ENCODE results near the gene PIGS.
"Not testable (repeated sequence)": the region's sequence is repeated elsewhere in the genome, so short reads cannot be mapped to it uniquely, and the experiment has no call there.

PIGS gene

GRCh38 chr17:28571361-28572122, at the start of gene PIGS:
TSS of gene PIGS (minus strand) at chr17:28571524. CDS start at chr17:28571496, 28 bp downstream.
- peak; percentile 91 for DNase-seq

DNA sequence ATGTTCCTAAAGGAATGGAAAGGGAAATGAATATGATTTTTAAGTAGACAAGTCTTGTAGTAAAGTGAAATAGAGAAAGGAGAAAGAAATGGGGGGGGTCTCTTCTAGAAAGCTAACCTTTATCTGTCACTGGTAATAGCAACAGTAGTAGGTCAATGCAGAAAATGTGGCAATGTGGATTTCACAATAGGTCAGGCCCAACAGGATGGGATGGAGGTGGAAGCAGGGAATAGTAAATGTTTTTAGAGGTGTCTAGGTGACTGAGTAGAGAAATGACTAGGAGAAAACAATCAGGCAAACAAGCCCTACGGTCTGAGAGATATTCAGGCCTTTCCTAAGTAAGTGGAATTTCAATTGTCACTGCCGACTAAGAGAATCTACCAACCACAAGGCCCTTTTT, 48.7 kb upstream of the PIGS start:
- no peak for DNase-seq

- DNase-seq = no peak
Observed at GRCh38 chr17:28618464-28618863, 47.1 kb upstream of the PIGS start.

DNA sequence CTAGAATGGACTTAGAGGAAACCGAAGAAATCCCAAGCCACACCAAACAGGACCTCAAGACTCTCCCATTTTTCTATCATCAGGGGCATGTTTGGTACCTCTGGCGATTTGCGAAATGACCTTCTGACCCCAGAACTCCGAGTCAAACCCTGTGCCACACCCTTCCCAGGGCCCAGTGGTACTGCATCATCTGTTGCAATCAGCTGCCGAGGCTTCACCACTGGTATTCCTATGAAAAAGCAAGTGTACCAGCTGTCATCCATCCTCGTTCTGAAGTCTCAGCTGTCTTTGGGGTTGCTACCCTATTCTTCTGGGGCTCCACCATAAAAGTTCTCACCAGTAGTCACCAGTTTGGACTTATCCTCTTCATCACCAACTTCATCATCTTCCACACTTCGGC, 45.0 kb upstream of the PIGS start:
- no peak for DNase-seq

DNA sequence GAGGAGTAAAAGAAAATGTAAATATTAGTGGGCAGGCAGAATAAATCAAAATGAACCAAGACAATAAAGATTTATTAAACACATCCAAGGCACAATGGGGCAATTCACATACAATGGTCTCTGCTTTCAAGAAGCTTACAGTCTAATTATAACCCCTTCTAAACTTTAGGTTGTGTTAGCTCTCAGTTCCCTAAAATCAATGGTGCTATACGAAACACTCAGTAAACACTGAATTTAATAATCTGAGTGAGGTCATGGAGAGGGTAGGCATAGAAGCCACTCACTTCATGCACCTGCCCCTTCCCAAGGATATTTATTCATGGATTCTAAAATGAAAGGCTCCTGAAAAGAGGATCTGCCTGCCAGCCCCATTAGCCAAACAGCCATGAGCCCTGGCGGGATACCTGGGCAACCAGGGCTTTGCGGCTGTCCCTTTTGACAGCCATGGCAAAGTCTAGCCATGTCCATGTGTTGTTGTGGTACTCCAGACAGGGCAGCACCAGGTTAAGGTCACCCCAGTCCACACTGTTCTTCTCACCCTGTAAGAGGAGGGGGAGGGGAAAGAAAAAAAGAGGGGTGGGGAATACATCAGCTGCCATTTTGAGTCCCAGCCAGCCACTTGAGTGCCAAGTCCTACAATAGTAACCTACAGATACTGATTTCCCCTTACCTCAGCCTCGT, 44.1 kb upstream of the PIGS start:
- no peak for DNase-seq

DNA sequence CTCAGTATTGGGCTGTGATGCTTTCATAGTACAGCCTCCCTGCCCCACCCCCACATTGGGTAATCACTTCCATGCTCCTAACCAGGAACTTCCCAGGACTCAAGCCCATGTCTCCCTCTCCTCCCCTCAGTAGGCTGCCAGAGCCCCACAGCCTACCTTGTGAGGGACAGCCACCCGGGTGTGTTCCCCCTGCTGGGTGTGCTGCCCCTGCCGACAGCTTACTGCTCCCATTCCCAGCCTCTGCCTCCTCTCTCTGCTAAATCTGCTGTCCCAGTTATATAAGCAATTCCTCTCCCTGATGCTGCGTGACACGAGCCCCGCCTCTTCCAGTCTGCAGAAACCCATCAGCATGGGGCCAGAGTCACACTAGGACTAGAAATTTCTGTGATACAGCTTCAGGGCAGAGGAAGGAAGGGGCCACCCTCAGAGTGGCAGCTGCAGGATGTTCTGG, 42.6 kb upstream of the PIGS start, which contains the start of gene RSKR:
Gene RSKR (minus strand): TSS at position 255 of the 451 bp plus-strand sequence. CDS start 24 bp downstream, at position 231.
- no peak for DNase-seq

- DNase-seq = peak; percentile 20
Observed at GRCh38 chr17:28612936-28613872, 41.9 kb upstream of the PIGS start.

DNA sequence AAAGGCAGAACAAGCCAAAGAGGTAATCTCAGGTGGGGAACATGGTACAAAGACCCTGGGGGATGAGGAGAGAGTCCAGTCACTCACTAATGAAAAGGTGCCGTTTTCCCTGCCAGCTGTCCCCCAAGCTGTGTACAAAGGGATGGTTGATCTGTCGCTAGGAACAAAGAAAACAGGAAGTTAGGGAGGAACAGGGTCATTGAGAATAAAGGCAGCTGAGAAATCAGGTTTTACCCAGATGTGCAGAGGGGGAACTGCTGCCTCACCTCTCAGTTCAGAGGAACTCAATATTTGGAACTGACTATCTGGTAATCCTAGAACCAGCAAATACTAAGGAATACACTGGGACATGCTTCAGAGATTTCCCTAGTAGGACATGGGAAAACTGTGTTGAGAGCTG, 41.2 kb upstream of the PIGS start:
- DNase-seq = no peak

GRCh38 chr17:28610376-28610775, 39.1 kb upstream of the PIGS start:
- DNase-seq = no peak

DNA sequence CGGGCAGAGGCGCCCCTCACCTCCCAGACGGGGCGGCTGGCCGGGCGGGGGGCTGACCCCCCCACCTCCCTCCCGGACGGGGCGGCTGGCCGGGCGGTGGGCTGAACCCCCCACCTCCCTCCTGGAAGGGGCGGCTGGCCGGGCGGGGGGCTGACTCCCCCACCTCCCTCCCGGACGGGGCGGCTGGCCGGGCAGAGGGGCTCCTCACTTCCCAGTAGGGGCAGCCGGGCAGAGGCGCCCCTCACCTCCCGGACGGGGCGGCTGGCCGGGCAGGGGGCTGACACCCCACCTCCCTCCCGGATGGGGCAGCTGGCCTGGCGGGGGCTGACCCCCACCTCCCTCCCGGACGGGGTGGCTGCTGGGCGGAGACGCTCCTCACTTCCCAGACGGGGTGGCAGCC, 32.7 kb upstream of the PIGS start:
- not testable (repeated sequence) for DNase-seq

DNA sequence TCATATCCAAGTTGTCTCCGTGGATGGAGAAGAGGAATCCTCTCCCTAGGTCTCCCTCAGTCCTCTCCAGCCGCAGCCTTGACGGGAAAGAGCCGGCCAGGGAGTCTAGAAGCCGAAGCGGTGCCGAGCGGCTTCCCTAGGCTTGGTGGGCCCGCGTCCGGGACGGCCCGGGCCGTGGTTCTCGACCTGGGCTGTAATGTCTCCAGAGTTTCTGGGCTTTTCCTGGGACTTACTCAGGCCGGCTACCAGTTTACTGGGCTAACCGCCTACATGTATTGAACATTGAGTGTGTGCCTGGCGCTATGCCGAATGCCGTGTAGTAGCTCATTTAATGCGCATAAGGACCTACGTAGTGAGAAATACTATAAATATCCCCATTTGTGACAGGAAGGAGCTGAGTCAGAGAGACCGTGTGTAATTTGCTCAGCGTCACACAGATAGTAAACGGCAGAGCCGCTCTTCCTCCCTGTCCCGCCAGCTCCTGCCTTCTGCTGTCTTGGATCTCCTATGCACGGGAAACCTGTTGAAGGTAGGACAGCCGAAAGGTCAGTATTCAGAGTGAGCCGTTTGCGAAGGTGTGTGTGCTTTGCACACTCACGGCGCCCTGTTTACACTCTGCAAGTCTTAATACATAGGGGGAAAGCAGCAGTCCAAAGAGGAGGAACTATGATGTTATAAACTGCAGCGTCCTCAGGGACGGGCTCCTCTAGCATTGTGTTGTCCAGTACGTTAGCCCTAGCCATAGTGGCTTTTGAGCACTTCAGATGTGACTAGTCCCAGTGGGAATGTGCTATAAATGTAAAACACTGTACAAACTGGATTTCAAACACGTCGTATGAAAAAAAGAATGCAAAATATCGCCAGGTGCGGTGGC, 28.2 kb upstream of the PIGS start:
- peak; percentile 66 for DNase-seq

- DNase-seq = peak; percentile 92
Observed at GRCh38 chr17:28598799-28599310, 27.5 kb upstream of the PIGS start, which contains the start of gene SPAG5. TSS of gene SPAG5 (minus strand) at chr17:28599025. CDS start at chr17:28598946, 79 bp downstream.

- DNase-seq = no peak
Observed at GRCh38 chr17:28598389-28598788, 27.1 kb upstream of the PIGS start.

DNA sequence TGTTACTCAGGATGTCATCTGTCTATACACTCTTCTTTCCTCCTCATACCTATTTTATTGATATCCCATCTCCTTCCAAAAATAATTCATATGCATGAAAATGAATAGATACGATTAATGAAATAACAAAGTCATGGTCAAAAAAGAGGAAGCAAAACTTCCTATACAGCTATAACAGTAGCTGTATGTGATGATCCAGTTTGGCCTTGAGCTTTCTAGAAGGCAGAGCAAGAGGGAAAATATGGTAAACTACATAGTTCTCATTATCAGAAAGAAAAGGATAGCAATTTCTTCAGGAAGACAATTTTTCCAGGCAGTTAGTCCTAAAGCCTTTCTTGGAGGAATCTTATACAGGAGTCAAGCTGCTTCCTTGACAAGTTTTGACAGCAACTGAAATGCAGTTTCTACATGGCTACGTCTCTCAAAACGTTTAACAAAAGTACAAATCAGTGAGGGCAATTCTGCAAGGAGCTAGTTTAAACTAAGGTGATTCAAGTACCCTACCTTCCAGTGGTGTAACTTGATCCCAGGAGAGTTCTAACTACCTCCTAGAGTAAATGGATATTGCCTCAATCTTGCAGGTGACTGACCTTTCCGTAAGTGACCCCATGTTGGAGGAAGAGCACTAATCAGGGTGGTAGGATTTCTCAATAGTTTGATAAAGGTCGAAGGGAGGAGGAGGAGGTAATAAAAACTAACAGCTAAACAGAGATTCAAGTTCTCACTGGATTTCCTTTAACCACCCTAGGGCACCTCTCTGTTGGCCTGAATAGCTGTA, 26.5 kb upstream of the PIGS start:
- DNase-seq = no peak

DNA sequence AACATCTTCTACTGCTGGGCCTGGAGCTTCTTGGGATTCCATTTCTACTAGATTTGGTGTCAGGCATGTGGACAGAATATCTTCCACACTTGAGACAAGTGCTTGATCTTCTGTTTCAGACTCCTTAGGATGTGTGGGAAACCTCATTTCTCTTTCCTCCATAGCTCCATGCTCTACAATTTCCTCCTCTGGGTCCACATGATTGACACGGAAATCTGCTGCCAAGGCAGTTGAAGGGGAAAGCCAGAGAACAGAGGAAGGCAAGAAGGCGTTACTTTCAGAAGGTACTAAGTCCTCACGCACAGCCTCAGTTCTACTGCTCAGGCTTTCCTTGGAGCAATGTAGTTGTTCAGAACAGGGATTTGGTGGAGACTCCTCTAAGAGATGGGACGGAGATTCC, 20.9 kb upstream of the PIGS start:
- DNase-seq = no peak

- DNase-seq = no peak
Observed at GRCh38 chr17:28585851-28586250, 14.5 kb upstream of the PIGS start.

DNA sequence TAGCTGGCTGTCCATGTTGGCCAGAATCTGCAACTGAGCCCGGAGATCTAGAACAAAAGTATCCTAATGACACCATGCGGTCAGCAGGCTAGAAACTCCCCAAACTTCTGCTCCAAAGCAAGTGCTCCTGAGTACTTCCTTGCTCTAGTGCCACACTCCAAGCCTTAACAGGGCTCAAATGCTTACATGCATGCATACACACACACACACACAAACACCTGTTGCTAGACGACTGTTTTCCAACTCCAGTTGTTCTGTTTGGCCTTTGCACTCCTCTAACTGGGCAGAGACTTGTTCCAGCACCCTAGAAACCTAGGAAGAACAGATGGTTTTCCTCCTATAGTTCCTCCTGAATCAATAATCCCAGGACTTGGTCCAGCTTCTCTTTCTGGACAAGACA, 13.1 kb upstream of the PIGS start:
- DNase-seq = no peak

GRCh38 chr17:28582513-28582912, 11.2 kb upstream of the PIGS start:
- no peak for DNase-seq

DNA sequence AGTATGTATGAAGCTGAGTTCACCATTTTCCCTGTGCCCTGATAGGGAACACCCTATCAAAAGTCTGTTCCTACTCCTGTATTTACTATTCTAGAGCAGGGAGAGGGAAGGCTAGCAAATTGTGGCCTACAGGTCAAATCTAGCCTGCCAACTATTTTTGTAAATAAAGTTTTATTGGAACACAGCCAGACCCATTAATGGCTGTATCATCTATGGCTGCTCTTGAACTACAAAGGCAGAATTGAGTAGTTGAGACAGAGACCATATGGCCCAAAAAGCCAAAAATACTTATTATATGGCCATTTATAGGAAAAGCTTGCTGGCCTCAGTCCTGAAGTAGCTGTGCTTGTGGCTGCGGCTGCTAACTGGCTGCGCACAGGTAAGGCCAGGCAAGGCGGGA, 9.6 kb upstream of the PIGS start:
- no peak for DNase-seq

DNA sequence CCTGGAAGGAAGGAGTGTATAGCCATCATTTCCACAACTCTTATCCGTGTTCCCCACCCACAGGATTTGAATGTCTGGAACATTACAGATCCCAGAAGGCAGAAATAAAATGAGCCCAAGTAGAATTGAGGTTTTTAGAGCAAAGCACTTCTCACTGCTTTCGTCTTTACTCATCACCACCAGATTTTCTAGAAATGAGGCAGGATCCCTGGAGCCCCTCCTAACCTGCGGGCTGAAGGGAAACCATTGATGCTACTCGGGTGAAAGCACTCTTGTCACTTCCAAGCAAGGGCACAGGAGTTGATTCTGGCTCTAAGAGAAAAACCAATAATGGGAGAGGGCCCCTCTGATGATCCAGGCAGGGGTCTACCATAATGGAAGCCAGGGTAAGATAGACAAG, 8.2 kb upstream of the PIGS start:
- DNase-seq = no peak
